Measurements from ENCODE around the gene SEMA4D. TPM values are rescaled to one million over a fixed set of nuclear protein-coding genes. Genes with fewer than 3 reads are reported as not detected.
A peak's percentile ranks its signal among the peaks of the same experiment; 100 is the strongest.

Gene SEMA4D
- total RNA-seq, 1 donor from 2014 or later: 79.7 TPM

DNA sequence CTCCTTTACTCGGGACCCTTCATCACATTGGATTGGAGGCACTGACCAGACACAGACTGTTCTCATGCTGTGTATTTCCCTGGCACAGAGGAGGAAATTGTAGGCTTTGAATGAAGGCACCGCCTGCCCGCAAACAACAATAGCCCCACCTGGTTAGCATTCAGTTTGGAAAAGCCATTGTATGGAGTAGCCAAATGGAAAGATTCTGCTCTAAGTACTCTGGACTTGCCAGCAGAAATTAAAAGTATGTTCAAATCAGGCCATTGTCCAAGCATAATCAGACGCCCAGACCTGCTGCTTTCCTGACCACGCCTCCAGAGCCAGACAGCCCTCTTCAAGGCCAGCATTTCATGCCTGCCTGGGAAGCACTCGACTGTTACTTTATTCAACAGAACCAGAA is 8.0 kb upstream of the SEMA4D start:
- DNase-seq: no peak
- intact Hi-C loops (cut with micrococcal nuclease): no loop called here
- Mint-ChIP-seq H3K27me3 (no peaks in the 10 kb centered on the region), H3K9me3 (no peaks in the 10 kb centered on the region), H3K36me3 (ENCODE audit: low read depth) (no peaks in the 10 kb centered on the region), H3K4me3 (no peak overlapping the region), H3K4me1 (peaks cover 77% of the 10 kb centered on the region), H3K27ac (peak overlapping the region; percentile 64)
- CTCF ChIA-PET: no interaction called here
- ATAC-seq (ENCODE audit: low read depth): no peak
- TF ChIP-seq, protein P1, sequence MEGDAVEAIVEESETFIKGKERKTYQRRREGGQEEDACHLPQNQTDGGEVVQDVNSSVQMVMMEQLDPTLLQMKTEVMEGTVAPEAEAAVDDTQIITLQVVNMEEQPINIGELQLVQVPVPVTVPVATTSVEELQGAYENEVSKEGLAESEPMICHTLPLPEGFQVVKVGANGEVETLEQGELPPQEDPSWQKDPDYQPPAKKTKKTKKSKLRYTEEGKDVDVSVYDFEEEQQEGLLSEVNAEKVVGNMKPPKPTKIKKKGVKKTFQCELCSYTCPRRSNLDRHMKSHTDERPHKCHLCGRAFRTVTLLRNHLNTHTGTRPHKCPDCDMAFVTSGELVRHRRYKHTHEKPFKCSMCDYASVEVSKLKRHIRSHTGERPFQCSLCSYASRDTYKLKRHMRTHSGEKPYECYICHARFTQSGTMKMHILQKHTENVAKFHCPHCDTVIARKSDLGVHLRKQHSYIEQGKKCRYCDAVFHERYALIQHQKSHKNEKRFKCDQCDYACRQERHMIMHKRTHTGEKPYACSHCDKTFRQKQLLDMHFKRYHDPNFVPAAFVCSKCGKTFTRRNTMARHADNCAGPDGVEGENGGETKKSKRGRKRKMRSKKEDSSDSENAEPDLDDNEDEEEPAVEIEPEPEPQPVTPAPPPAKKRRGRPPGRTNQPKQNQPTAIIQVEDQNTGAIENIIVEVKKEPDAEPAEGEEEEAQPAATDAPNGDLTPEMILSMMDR (IDR thresholded peaks at IDR 0.05): no peak
- POLR2A ChIA-PET: no interaction called here

DNA sequence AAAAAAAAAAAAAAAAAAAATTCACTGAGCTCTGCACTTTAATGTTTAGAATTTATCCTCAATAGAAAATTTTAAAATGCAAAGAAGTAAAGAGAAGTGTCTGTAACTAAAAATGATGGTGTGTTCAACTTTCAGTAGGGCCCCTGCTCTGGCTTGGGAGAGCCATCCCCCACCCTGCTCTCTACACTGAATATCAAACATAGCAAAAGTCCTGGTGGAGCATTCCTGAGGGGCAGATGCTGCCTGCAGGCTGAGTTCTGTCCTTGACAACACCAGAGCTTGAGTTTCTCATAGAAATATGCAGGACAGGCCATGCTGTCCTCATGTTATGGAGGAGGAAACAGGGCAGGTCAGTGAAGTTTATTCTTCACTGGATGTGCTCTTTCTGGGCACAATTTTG is 7.1 kb upstream of the SEMA4D start:
- POLR2A ChIA-PET: no interaction called here
- no peaks in the 10 kb centered on the region for H3K9me3 Mint-ChIP-seq
- H3K27me3 Mint-ChIP-seq: no peaks in the 10 kb centered on the region

DNA sequence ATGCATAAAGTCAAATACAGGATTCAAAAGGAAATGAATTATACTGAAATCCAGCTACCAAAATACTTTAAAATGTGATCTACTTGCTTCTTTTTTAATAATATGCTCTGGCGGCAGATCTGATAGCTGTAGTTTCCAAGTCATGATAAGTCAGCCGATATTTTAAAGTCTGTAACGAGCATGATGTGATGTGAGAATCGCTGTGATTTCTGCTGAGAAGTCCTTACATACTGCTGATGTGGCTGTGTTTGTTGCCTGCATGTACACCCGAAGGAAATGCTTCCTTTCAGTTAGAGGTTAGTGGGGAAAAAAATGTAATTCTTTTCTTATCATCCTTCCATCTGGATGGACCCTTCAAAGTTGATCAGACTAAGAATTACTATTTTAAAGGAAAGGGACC is 4.8 kb upstream of the SEMA4D start:
- DNase-seq (no peak), ATAC-seq (ENCODE audit: low read depth) (no peak)
- H3K27me3 Mint-ChIP-seq: no peaks in the 10 kb centered on the region
- intact Hi-C loops (cut with micrococcal nuclease): no loop called here
- CTCF ChIA-PET: interaction anchor here (1.2 to 2.2 kb wide), 2 partner anchors 8 to 46 kb away, joined by 3 to 5 read pairs; no protein-coding TSS in a partner anchor
- H3K4me1 Mint-ChIP-seq: peaks cover 67% of the 10 kb centered on the region
- POLR2A ChIA-PET: no interaction called here
- TF ChIP-seq, protein P1 (IDR thresholded peaks at IDR 0.05): no peak
- H3K9me3 Mint-ChIP-seq: no peaks in the 10 kb centered on the region
- no peaks in the 10 kb centered on the region for H3K36me3 Mint-ChIP-seq (ENCODE audit: low read depth)
- H3K4me3 Mint-ChIP-seq: no peak overlapping the region
- no peak overlapping the region for H3K27ac Mint-ChIP-seq

More for the DNA sequence above, 7.1 kb upstream of the SEMA4D start:
- CTCF ChIA-PET: interaction anchor here (0.8 kb wide), 1 partner anchor 44 kb away, joined by 3 read pairs; no protein-coding TSS in a partner anchor
- intact Hi-C loops (cut with micrococcal nuclease): no loop called here
- H3K4me3 Mint-ChIP-seq: no peak overlapping the region
- ATAC-seq (ENCODE audit: low read depth): no peak
- no peak for DNase-seq
- TF ChIP-seq, protein P1 (IDR thresholded peaks at IDR 0.05): no peak
- H3K27ac Mint-ChIP-seq: peak overlapping the region; percentile 50
- no peaks in the 10 kb centered on the region for H3K36me3 Mint-ChIP-seq (ENCODE audit: low read depth)
- H3K4me1 Mint-ChIP-seq: peaks cover 68% of the 10 kb centered on the region

DNA sequence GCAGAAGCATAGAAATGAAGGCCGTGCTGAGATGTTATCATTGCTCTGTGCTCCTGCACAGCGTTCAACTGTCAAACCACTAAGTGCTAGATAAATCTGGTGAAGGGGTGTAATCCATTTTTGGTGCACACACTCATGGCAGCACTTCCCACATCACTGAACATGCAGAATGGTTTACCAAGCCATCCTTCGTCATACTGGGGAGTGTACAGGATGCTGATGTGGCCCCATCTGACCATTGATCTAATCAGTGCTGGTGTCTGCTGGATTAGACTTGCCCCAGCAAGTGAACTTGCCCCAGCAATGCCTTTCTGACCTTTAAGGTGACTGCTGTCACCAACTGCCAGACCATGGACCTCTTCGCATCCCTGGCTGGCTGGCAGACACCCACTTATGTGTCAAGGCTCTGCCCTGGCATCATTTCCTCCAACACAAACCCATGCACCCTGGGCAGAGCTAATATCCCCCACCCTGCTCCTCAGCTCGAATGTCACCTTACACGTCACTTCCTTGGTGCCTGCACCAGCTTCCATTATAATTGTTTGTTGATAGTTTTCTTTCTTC is 4.2 kb upstream of the SEMA4D start:
- no peak for ATAC-seq (ENCODE audit: low read depth)
- TF ChIP-seq, protein P1 (IDR thresholded peaks at IDR 0.05): no peak
- H3K27me3 Mint-ChIP-seq: no peaks in the 10 kb centered on the region
- ChIA-PET CTCF (interaction anchor here (1.2 to 2.2 kb wide), 2 partner anchors 9 to 46 kb away, joined by 3 to 5 read pairs; no protein-coding TSS in a partner anchor), POLR2A (interaction anchor here (0.6 kb wide), 1 partner anchor 62 kb away, joined by 3 read pairs; no protein-coding TSS in a partner anchor)
- no peak for DNase-seq
- intact Hi-C loops (cut with micrococcal nuclease): no loop called here
- H3K4me1 Mint-ChIP-seq: peaks cover 62% of the 10 kb centered on the region
- no peak overlapping the region for H3K27ac Mint-ChIP-seq
- H3K9me3 Mint-ChIP-seq: no peaks in the 10 kb centered on the region
- no peak overlapping the region for H3K4me3 Mint-ChIP-seq
- H3K36me3 Mint-ChIP-seq (ENCODE audit: low read depth): no peaks in the 10 kb centered on the region

DNA sequence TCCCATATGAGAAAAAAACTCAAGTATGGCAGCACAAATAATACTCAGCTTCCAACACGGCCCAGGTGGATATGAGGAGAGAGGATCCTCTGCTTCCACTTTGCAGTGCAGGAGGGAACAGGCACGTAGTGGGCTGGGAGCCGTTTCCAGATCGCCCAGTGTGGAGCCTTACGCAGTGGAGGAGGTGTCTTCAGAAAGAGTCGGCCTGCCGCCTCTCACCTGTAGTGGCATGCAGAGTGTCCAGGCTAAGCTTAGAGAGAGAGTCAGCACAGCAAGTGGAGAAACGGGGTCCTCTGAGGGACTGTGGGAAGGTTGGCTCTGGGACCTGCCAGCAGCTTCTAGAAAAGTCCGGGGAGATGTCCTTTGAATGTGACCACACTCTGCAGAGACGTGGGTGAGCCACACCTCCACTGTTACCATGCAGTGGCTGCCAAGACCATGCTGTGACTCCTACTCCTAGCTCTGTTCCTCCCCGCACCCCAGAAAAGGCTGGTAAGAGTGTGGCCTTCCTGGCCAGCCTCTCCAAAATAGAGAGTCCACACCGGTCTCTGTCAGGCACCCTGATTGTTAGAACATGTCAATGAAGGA is 3.5 kb upstream of the SEMA4D start:
- H3K27ac Mint-ChIP-seq: peak overlapping the region; percentile 26

More for the DNA sequence above, 3.5 kb upstream of the SEMA4D start:
- peaks cover 2% of the 10 kb centered on the region for H3K36me3 Mint-ChIP-seq (ENCODE audit: low read depth)
- ATAC-seq (ENCODE audit: low read depth) (no peak), DNase-seq (no peak)
- TF ChIP-seq, protein P1 (IDR thresholded peaks at IDR 0.05): no peak
- no peak overlapping the region for H3K4me3 Mint-ChIP-seq
- no peaks in the 10 kb centered on the region for H3K9me3 Mint-ChIP-seq
- ChIA-PET POLR2A (no interaction called here), CTCF (no interaction called here)
- intact Hi-C loops (cut with micrococcal nuclease): no loop called here
- no peaks in the 10 kb centered on the region for H3K27me3 Mint-ChIP-seq
- H3K4me1 Mint-ChIP-seq: peaks cover 62% of the 10 kb centered on the region

Measured in activated B cell treated with CpG ODN at 0.5 μM for 24 hours (primary cell).